ENCODE data around the gene TAF8.

TAF8 gene

GRCh38 chr6:42099340-42100028 lies 49.2 kb downstream of the TAF8 start:
- no peak for DNase-seq (ENCODE audit: low spot score)

- no peak for DNase-seq (ENCODE audit: low spot score)
Observed at GRCh38 chr6:42100029-42100901, 49.9 kb downstream of the TAF8 start.

GRCh38 chr6:42101186-42101657 lies 50.9 kb downstream of the TAF8 start:
- no peak for DNase-seq (ENCODE audit: low spot score)

- DNase-seq (ENCODE audit: low spot score) = no peak
Observed at GRCh38 chr6:42103216-42103615, 52.9 kb downstream of the TAF8 start.

GRCh38 chr6:42103753-42104094 lies 53.4 kb downstream of the TAF8 start:
- no peak for DNase-seq (ENCODE audit: low spot score)

GRCh38 chr6:42104095-42104803 lies 53.9 kb downstream of the TAF8 start:
- DNase-seq (ENCODE audit: low spot score) = peak; percentile 19

GRCh38 chr6:42104804-42105125 lies 54.4 kb downstream of the TAF8 start:
- DNase-seq (ENCODE audit: low spot score) = no peak

GRCh38 chr6:42105156-42105648 lies 54.9 kb downstream of the TAF8 start:
- DNase-seq (ENCODE audit: low spot score) = no peak

- no peak for DNase-seq (ENCODE audit: low spot score)
Observed at GRCh38 chr6:42105709-42106108, 55.4 kb downstream of the TAF8 start.

GRCh38 chr6:42106112-42107023 lies 56.0 kb downstream of the TAF8 start:
- no peak for DNase-seq (ENCODE audit: low spot score)

GRCh38 chr6:42108071-42108470 lies 57.7 kb downstream of the TAF8 start:
- no peak for DNase-seq (ENCODE audit: low spot score)

- no peak for DNase-seq (ENCODE audit: low spot score)
Observed at GRCh38 chr6:42110683-42111082, 60.4 kb downstream of the TAF8 start.

GRCh38 chr6:42112351-42112750 lies 62.0 kb downstream of the TAF8 start:
- no peak for DNase-seq (ENCODE audit: low spot score)

GRCh38 chr6:42113936-42114636 lies 63.8 kb downstream of the TAF8 start:
- no peak for DNase-seq (ENCODE audit: low spot score)

GRCh38 chr6:42117843-42118161 lies 67.5 kb downstream of the TAF8 start:
- no peak for DNase-seq (ENCODE audit: low spot score)

GRCh38 chr6:42118162-42119001 lies 68.1 kb downstream of the TAF8 start:
- peak; percentile 69 for DNase-seq (ENCODE audit: low spot score)

- no peak for DNase-seq (ENCODE audit: low spot score)
Observed at GRCh38 chr6:42120895-42121865, 70.9 kb downstream of the TAF8 start.

- no peak for DNase-seq (ENCODE audit: low spot score)
Observed at GRCh38 chr6:42123379-42124103, 73.2 kb downstream of the TAF8 start.
